Fibroblast of lung (primary cell): ENCODE results near the gene LRP1-AS.

ENCODE experiments used
- EZH2 ChIP-seq: IDR thresholded peaks from 2 replicates; pipeline ENCODE4 v1.5.1; 2012; ENCODE audit warnings: low read length, control low read depth, mild to moderate bottlenecking; ENCODE audit errors: missing control alignments
- TF ChIP-seq, protein P1 (sequence below), 2 donors: IDR thresholded peaks in 1 of 2; conservative IDR thresholded peaks in 1 of 2; 1 replicate in 1 of 2; 2 replicates in 1 of 2; pipeline ENCODE4 v1.5.1; 2011 to 2012; ENCODE audit warnings: low read length in 2 of 2, control low read depth in 1 of 2, inconsistent platforms in 1 of 2, low read depth in 1 of 2, mild to moderate bottlenecking in 1 of 2

GRCh38 chr12:57096748-57097553, 50.5 kb downstream of the LRP1-AS start:
- TF ChIP-seq EZH2: no peak
- TF ChIP-seq, protein P1, sequence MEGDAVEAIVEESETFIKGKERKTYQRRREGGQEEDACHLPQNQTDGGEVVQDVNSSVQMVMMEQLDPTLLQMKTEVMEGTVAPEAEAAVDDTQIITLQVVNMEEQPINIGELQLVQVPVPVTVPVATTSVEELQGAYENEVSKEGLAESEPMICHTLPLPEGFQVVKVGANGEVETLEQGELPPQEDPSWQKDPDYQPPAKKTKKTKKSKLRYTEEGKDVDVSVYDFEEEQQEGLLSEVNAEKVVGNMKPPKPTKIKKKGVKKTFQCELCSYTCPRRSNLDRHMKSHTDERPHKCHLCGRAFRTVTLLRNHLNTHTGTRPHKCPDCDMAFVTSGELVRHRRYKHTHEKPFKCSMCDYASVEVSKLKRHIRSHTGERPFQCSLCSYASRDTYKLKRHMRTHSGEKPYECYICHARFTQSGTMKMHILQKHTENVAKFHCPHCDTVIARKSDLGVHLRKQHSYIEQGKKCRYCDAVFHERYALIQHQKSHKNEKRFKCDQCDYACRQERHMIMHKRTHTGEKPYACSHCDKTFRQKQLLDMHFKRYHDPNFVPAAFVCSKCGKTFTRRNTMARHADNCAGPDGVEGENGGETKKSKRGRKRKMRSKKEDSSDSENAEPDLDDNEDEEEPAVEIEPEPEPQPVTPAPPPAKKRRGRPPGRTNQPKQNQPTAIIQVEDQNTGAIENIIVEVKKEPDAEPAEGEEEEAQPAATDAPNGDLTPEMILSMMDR (conservative IDR thresholded peaks at IDR 0.05 in 1 of 2, IDR thresholded peaks at IDR 0.05 in 1 of 2; ENCODE audit: low read depth in 1 of 2, low read length in 2 of 2): no peak
